Osteocyte (in vitro differentiated cells): ENCODE results near the gene AKIRIN2. TPM values are rescaled to one million over a fixed set of nuclear protein-coding genes. Genes with fewer than 3 reads are reported as not detected.

ENCODE experiments used
- DNase-seq: peaks from one replicate; pipeline ENCODE4 v3.0.0; 2021; ENCODE audit warnings: mixed read lengths; ENCODE audit not compliant: unreplicated experiment; ENCODE audit errors: extremely low spot score
- H3K27ac Mint-ChIP-seq: one replicate; pipeline ENCODE4 v1.8.0; 2021; ENCODE audit warnings: mild to moderate bottlenecking, mixed read lengths; ENCODE audit not compliant: unreplicated experiment
- H3K27me3 Mint-ChIP-seq: one replicate; pipeline ENCODE4 v1.8.0; 2021; ENCODE audit warnings: mixed read lengths; ENCODE audit not compliant: unreplicated experiment
- H3K36me3 Mint-ChIP-seq: one replicate; pipeline ENCODE4 v1.8.0; 2021; ENCODE audit warnings: mixed read lengths; ENCODE audit not compliant: unreplicated experiment
- H3K4me1 Mint-ChIP-seq: one replicate; pipeline ENCODE4 v1.8.0; 2021; ENCODE audit warnings: mixed read lengths; ENCODE audit not compliant: unreplicated experiment
- H3K4me3 Mint-ChIP-seq: one replicate; pipeline ENCODE4 v1.8.0; 2021; ENCODE audit warnings: mild to moderate bottlenecking, moderate library complexity, mixed read lengths; ENCODE audit not compliant: unreplicated experiment
- H3K9me3 Mint-ChIP-seq: one replicate; pipeline ENCODE4 v1.8.0; 2021; ENCODE audit warnings: mixed read lengths; ENCODE audit not compliant: unreplicated experiment
- total RNA-seq: library from RNA; stranded (reverse); gene quantifications from 2 replicates; pipeline ENCODE4 v1.2.1, GENCODE V29; 2021
- TF ChIP-seq, protein P1 (sequence below): fragments of 200-600 bp; sonication (generic); IDR thresholded peaks from 2 replicates; pipeline ENCODE4 v1.5.0; 2021; ENCODE audit warnings: antibody characterized with exemption, mild to moderate bottlenecking, moderate library complexity

AKIRIN2 gene
- total RNA-seq, 1 donor from 2014 or later, result 68.1 TPM

DNA sequence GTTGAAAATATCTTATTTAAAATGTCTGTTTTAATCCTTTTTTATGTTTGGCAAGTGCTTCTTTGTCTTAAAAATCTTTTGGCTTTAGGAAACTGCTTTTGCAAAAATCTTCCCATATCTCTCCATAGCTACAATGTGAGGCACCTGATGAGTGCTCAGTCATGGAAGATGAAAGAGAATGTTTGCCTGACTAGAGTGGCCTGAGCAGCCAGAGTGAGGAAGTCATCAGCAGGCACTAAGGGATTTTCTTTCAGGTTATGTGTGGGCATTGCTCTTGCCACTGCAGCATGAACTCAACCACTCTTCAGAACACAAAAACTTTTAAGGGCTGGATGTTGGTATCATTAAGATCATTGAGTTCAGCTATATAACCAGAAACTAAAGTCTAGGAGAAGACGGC, 47.9 kb downstream of the AKIRIN2 start:
- Mint-ChIP-seq H3K27ac (no peak overlapping the region), H3K27me3 (no peaks in the 10 kb centered on the region), H3K9me3 (no peaks in the 10 kb centered on the region), H3K4me1 (peaks cover 13% of the 10 kb centered on the region), H3K36me3 (peaks cover 30% of the 10 kb centered on the region), H3K4me3 (no peak overlapping the region)
- no peak for DNase-seq
- TF ChIP-seq, protein P1, sequence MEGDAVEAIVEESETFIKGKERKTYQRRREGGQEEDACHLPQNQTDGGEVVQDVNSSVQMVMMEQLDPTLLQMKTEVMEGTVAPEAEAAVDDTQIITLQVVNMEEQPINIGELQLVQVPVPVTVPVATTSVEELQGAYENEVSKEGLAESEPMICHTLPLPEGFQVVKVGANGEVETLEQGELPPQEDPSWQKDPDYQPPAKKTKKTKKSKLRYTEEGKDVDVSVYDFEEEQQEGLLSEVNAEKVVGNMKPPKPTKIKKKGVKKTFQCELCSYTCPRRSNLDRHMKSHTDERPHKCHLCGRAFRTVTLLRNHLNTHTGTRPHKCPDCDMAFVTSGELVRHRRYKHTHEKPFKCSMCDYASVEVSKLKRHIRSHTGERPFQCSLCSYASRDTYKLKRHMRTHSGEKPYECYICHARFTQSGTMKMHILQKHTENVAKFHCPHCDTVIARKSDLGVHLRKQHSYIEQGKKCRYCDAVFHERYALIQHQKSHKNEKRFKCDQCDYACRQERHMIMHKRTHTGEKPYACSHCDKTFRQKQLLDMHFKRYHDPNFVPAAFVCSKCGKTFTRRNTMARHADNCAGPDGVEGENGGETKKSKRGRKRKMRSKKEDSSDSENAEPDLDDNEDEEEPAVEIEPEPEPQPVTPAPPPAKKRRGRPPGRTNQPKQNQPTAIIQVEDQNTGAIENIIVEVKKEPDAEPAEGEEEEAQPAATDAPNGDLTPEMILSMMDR, result no peak

DNA sequence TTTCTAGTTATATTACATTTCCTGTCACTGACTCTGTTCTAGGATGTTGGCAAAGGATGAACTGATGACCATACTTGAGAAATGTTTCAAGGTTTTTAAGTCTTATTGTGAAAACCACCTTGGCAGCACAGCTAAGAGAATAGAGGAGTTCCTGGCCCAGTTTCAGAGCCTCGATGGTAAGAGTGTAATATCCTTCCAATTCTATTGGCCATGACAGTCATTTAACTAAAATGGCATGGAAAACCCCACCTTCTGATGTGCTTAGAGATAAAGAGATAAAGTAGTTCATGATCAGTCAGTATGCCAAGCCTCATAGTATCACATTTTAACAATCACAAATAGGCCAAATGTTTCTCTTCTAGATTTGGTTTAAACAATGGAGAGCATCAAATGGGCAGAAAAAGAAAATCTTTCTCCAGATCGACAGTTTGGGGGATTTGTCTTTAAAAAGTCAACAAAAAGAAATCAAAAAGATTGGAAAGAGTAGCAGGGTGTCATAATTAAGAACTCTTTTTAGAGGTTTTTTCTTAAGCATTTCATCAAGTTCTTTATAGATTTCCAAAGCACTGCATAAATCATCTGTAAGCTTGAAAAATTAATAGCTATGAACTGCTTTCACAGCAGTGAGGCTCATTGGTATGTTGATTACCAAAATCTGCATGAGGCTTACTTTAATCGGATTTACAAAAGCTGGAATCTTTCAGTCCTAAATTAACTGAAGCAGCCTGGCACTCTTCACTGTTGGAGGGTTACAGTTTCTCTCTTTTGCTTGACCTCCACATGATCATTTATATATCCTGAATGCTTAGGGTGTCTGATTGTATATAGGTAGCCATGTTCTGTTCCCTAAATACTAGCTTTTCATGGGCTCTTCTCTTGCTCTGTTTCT, 48.7 kb downstream of the AKIRIN2 start:
- no peak overlapping the region for H3K27ac Mint-ChIP-seq
- peaks cover 28% of the 10 kb centered on the region for H3K36me3 Mint-ChIP-seq
- no peak for DNase-seq
- no peaks in the 10 kb centered on the region for H3K9me3 Mint-ChIP-seq
- H3K27me3 Mint-ChIP-seq, result no peaks in the 10 kb centered on the region
- peaks cover 12% of the 10 kb centered on the region for H3K4me1 Mint-ChIP-seq
- TF ChIP-seq, protein P1, result no peak
- H3K4me3 Mint-ChIP-seq, result no peak overlapping the region

GRCh38 chr6:87645080-87645479, 57.0 kb downstream of the AKIRIN2 start:
- H3K27me3 Mint-ChIP-seq, result no peaks in the 10 kb centered on the region
- no peak overlapping the region for H3K4me3 Mint-ChIP-seq
- no peak overlapping the region for H3K27ac Mint-ChIP-seq
- H3K4me1 Mint-ChIP-seq, result no peaks in the 10 kb centered on the region
- H3K9me3 Mint-ChIP-seq, result no peaks in the 10 kb centered on the region
- peaks cover 11% of the 10 kb centered on the region for H3K36me3 Mint-ChIP-seq
- DNase-seq, result no peak
- TF ChIP-seq, protein P1, result no peak

DNA sequence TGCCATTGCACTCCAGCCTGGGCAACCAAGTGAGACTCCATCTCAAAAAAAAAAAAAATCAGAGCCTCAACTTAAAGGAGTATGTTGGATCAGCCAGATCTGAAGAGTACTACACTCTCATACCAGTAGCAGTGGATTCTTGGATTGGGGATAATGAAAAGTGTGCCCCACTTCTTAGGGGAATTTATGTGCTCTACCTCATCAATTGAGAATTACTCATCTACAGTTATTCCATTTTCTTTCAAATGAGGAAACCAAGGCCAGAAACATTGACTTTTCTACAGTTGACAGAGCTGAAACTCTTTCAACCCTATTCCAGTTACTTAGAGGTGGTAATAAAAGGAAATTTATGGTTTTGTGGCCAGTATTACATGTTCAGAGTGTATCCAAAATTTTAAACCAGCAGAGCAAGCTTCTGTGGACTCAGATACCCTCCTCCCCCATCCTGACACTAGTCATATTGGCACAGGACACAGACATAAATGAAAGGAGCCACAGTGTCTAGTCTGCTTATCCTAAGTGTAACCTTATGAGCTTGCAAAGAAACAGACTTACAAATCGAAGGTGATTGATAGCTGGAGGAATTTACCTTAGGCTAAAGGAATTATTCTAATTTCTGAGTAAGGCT, 60.9 kb downstream of the AKIRIN2 start:
- TF ChIP-seq, protein P1, result no peak
- Mint-ChIP-seq H3K9me3 (no peaks in the 10 kb centered on the region), H3K27me3 (no peaks in the 10 kb centered on the region), H3K27ac (no peak overlapping the region), H3K4me3 (no peak overlapping the region), H3K4me1 (no peaks in the 10 kb centered on the region), H3K36me3 (peaks cover 24% of the 10 kb centered on the region)
- DNase-seq, result no peak

DNA sequence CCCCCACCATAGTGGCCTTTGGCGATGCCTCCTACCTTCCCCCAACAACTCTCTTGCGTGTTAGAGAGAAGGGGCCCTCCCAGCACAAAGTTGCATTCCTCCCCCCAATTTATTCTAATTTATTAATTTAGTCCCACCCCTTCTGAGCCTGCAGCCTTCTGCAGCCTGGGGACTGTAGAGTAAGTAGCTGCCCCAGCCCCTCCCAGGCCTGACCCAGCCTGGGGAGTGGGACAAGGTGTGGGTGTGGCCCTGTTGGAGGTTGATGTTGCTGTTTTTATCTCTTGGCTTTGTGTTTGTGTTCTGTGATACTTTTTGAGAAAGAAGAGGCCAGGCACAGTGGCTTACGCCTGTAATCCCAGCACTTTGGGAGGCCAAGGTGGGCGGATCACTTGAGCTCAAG, 62.7 kb downstream of the AKIRIN2 start:
- Mint-ChIP-seq H3K9me3 (no peaks in the 10 kb centered on the region), H3K36me3 (peaks cover 27% of the 10 kb centered on the region), H3K27ac (no peak overlapping the region), H3K4me3 (no peak overlapping the region), H3K27me3 (no peaks in the 10 kb centered on the region), H3K4me1 (no peaks in the 10 kb centered on the region)
- DNase-seq, result no peak
- TF ChIP-seq, protein P1, result no peak
